HEK293 (cell line): ENCODE data around the gene SEM1.
A peak's percentile ranks its signal among the peaks of the same experiment; 100 is the strongest.

Experiments
- CTCF ChIA-PET: fragments of 350-600 bp; formaldehyde crosslinking; extraction: SDS; loops from one replicate; lab custom pipeline; 2021; ENCODE audit warnings: antibody characterized with exemption; lab: Yijun Ruan, JAX
- POLR2A ChIA-PET: fragments of 300-600 bp; formaldehyde crosslinking; extraction: SDS; loops from one replicate; lab custom pipeline; 2020; ENCODE audit warnings: antibody characterized with exemption, inconsistent platforms; lab: Yijun Ruan, JAX
- H3K27ac ChIP-seq: fragments of 200-500 bp; sonication (Bioruptor generic); 2 replicates; pipeline ENCODE4 v1.5.1; 2014; ENCODE audit warnings: low read depth, low read length, control low read depth, inconsistent platforms; ENCODE audit errors: extremely low read depth
- H3K36me3 ChIP-seq, 2 experiments: fragments of 200-500 bp in 1 of 2; sonication (Bioruptor generic) in 1 of 2; 1 replicate in 1 of 2; 2 replicates in 1 of 2; pipeline ENCODE4 v1.5.1; 2014 to 2017; ENCODE audit warnings: inconsistent platforms in 2 of 2, low read length in 2 of 2; ENCODE audit not compliant: control insufficient read depth in 2 of 2, insufficient read depth in 1 of 2
- H3K4me1 ChIP-seq: fragments of 200-500 bp; sonication (Bioruptor generic); 2 replicates; pipeline ENCODE4 v1.5.1; 2014; ENCODE audit warnings: mild to moderate bottlenecking, low read length, inconsistent platforms; ENCODE audit not compliant: control insufficient read depth, insufficient read depth
- H3K4me3 ChIP-seq: 2 replicates; pipeline ENCODE4 v1.5.1; 2011; ENCODE audit warnings: low read depth, mild to moderate bottlenecking, control low read depth, low read length, moderate library complexity
- H3K9me3 ChIP-seq: fragments of 200-500 bp; sonication (Bioruptor generic); 2 replicates; pipeline ENCODE4 v1.5.1; 2014; ENCODE audit warnings: low read depth, low read length, inconsistent platforms; ENCODE audit not compliant: control insufficient read depth, insufficient read depth
- AEBP2 ChIP-seq: fragments of 450-650 bp; formaldehyde crosslinking; IDR thresholded peaks from 2 replicates; pipeline ENCODE4 v1.5.1; 2016; ENCODE audit warnings: missing biosample characterization, missing genetic modification characterization, borderline replicate concordance
- ZBTB48 ChIP-seq: fragments of 450-650 bp; formaldehyde crosslinking; IDR thresholded peaks from 2 replicates; pipeline ENCODE4 v1.5.1; 2016; ENCODE audit warnings: missing biosample characterization, missing genetic modification characterization
- ZNF132 ChIP-seq: fragments of 450-650 bp; formaldehyde crosslinking; IDR thresholded peaks from 2 replicates; pipeline ENCODE4 v1.5.1; 2017; ENCODE audit warnings: missing biosample characterization, missing genetic modification characterization, borderline replicate concordance
- ZNF19 ChIP-seq: fragments of 450-650 bp; formaldehyde crosslinking; IDR thresholded peaks from 2 replicates; pipeline ENCODE4; 2016; ENCODE audit warnings: missing biosample characterization, missing genetic modification characterization, low read depth
- ZNF239 ChIP-seq: fragments of 450-650 bp; formaldehyde crosslinking; IDR thresholded peaks from 2 replicates; pipeline ENCODE4 v1.5.1; 2016; ENCODE audit warnings: missing biosample characterization, missing genetic modification characterization
- ZNF324 ChIP-seq: fragments of 450-650 bp; formaldehyde crosslinking; IDR thresholded peaks from 2 replicates; pipeline ENCODE4 v1.5.1; 2016; ENCODE audit warnings: missing biosample characterization, missing genetic modification characterization
- ZNF391 ChIP-seq: fragments of 450-650 bp; formaldehyde crosslinking; IDR thresholded peaks from 2 replicates; pipeline ENCODE4 v1.5.1; 2016; ENCODE audit warnings: low read depth, missing biosample characterization, missing genetic modification characterization, borderline replicate concordance
- ZNF423 ChIP-seq: fragments of 450-650 bp; formaldehyde crosslinking; IDR thresholded peaks from 2 replicates; pipeline ENCODE4 v1.5.1; 2016; ENCODE audit warnings: missing biosample characterization, missing genetic modification characterization
- ZNF48 ChIP-seq: fragments of 450-650 bp; formaldehyde crosslinking; IDR thresholded peaks from 2 replicates; pipeline ENCODE4 v1.5.1; 2016; ENCODE audit warnings: missing biosample characterization, missing genetic modification characterization
- ZNF514 ChIP-seq: fragments of 450-650 bp; formaldehyde crosslinking; IDR thresholded peaks from 2 replicates; pipeline ENCODE4 v1.5.1; 2016; ENCODE audit warnings: missing biosample characterization, missing genetic modification characterization
- ZNF585B ChIP-seq: fragments of 450-650 bp; formaldehyde crosslinking; IDR thresholded peaks from 2 replicates; pipeline ENCODE4 v1.5.1; 2016; ENCODE audit warnings: missing biosample characterization, missing genetic modification characterization
- ZNF624 ChIP-seq: fragments of 450-650 bp; formaldehyde crosslinking; IDR thresholded peaks from 2 replicates; pipeline ENCODE4 v1.5.1; 2017; ENCODE audit warnings: missing biosample characterization, missing genetic modification characterization
- ZNF626 ChIP-seq: fragments of 450-650 bp; sonication (Bioruptor Pico); formaldehyde crosslinking; IDR thresholded peaks from 2 replicates; pipeline ENCODE4 v1.5.1; 2018; ENCODE audit warnings: missing biosample characterization, missing genetic modification characterization, inconsistent platforms
- ZNF701 ChIP-seq: fragments of 450-650 bp; formaldehyde crosslinking; IDR thresholded peaks from 2 replicates; pipeline ENCODE4 v1.5.1; 2016; ENCODE audit warnings: missing biosample characterization, missing genetic modification characterization
- TF ChIP-seq, protein P1 (sequence below): fragments of 450-650 bp; formaldehyde crosslinking; IDR thresholded peaks from 2 replicates; pipeline ENCODE4 v1.5.1; 2016; ENCODE audit warnings: missing biosample characterization, missing genetic modification characterization
- TF ChIP-seq, protein P2 (sequence below): fragments of 450-650 bp; formaldehyde crosslinking; IDR thresholded peaks from 2 replicates; pipeline ENCODE4 v1.5.1; 2016; ENCODE audit warnings: missing biosample characterization, missing genetic modification characterization
- TF ChIP-seq, protein P3 (sequence below): fragments of 450-650 bp; formaldehyde crosslinking; IDR thresholded peaks from 2 replicates; pipeline ENCODE4 v1.5.1; 2016; ENCODE audit warnings: missing biosample characterization, missing genetic modification characterization
- TF ChIP-seq, protein P4 (sequence below): fragments of 450-650 bp; formaldehyde crosslinking; IDR thresholded peaks from 2 replicates; pipeline ENCODE4 v1.5.1; 2016; ENCODE audit warnings: missing biosample characterization, missing genetic modification characterization
- TF ChIP-seq, protein P5 (sequence below): fragments of 450-650 bp; formaldehyde crosslinking; IDR thresholded peaks from 2 replicates; pipeline ENCODE4 v1.5.1; 2016; ENCODE audit warnings: missing biosample characterization, missing genetic modification characterization

The SEM1 gene

DNA sequence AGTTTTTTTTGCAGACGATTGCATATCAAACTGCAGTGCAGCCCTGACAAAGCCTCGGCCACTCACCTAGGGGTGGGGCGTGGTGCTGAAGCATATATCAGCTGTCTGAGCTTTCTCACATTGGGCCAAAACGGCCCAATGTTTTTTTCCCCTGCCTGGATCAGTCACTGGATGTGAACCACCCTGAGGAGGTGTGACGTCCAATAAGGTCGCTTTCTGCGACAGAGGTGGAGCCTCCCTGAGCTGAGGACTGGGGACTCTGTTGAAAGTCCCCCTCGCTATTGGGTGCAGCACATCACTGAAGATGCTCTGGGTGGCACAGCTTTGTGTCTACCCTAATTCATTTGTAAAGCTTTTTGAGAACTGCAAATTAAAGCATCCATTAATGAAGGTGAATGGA is 60.9 kb downstream of the SEM1 start (continued):
- no peak for TF ChIP-seq AEBP2
- TF ChIP-seq, protein P1, sequence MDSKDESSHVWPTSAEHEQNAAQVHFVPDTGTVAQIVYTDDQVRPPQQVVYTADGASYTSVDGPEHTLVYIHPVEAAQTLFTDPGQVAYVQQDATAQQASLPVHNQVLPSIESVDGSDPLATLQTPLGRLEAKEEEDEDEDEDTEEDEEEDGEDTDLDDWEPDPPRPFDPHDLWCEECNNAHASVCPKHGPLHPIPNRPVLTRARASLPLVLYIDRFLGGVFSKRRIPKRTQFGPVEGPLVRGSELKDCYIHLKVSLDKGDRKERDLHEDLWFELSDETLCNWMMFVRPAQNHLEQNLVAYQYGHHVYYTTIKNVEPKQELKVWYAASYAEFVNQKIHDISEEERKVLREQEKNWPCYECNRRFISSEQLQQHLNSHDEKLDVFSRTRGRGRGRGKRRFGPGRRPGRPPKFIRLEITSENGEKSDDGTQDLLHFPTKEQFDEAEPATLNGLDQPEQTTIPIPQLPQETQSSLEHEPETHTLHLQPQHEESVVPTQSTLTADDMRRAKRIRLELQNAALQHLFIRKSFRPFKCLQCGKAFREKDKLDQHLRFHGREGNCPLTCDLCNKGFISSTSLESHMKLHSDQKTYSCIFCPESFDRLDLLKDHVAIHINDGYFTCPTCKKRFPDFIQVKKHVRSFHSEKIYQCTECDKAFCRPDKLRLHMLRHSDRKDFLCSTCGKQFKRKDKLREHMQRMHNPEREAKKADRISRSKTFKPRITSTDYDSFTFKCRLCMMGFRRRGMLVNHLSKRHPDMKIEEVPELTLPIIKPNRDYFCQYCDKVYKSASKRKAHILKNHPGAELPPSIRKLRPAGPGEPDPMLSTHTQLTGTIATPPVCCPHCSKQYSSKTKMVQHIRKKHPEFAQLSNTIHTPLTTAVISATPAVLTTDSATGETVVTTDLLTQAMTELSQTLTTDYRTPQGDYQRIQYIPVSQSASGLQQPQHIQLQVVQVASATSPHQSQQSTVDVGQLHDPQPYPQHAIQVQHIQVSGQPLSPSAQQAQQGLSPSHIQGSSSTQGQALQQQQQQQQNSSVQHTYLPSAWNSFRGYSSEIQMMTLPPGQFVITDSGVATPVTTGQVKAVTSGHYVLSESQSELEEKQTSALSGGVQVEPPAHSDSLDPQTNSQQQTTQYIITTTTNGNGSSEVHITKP (tag by site-specific recombination): no peak
- TF ChIP-seq ZNF391 (tag by site-specific recombination): no peak
- no peak for TF ChIP-seq ZBTB48
- TF ChIP-seq ZNF48 (tag by site-specific recombination): no peak
- TF ChIP-seq ZNF19 (tag by site-specific recombination): no peak
- no peak for TF ChIP-seq ZNF239
- TF ChIP-seq, protein P2, sequence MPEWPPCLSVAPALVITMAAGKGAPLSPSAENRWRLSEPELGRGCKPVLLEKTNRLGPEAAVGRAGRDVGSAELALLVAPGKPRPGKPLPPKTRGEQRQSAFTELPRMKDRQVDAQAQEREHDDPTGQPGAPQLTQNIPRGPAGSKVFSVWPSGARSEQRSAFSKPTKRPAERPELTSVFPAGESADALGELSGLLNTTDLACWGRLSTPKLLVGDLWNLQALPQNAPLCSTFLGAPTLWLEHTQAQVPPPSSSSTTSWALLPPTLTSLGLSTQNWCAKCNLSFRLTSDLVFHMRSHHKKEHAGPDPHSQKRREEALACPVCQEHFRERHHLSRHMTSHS (tag by site-specific recombination): no peak
- no peak for TF ChIP-seq ZNF701
- TF ChIP-seq ZNF423 (tag by site-specific recombination): no peak
- TF ChIP-seq ZNF514 (tag by site-specific recombination): no peak
- TF ChIP-seq ZNF626: no peak

DNA sequence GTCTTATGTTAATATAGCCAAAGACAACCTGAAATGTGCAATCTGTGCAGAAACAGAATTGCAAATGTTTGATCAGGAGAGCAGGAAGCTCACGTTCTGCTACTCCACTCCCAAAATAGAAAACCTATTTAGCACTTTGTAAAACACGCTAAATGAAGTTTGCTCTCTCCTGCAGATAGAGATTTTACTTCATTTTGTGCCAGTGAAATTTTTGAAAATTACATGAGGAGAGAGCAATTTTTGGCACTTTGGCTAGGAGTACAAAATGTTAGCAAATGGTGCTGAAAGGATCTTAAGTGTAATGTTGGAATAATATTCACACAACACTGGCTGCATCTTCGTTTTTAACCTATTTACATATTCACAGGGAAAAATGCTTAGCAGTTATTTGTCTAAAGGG is 61.9 kb downstream of the SEM1 start:
- TF ChIP-seq, protein P3, sequence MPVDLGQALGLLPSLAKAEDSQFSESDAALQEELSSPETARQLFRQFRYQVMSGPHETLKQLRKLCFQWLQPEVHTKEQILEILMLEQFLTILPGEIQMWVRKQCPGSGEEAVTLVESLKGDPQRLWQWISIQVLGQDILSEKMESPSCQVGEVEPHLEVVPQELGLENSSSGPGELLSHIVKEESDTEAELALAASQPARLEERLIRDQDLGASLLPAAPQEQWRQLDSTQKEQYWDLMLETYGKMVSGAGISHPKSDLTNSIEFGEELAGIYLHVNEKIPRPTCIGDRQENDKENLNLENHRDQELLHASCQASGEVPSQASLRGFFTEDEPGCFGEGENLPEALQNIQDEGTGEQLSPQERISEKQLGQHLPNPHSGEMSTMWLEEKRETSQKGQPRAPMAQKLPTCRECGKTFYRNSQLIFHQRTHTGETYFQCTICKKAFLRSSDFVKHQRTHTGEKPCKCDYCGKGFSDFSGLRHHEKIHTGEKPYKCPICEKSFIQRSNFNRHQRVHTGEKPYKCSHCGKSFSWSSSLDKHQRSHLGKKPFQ (tag by site-specific recombination): no peak
- TF ChIP-seq ZNF585B (tag by site-specific recombination): peak; percentile 70
- H3K4me3 ChIP-seq: no peak overlapping the region
- no peaks in the 10 kb centered on the region for H3K4me1 ChIP-seq
- no peaks in the 10 kb centered on the region for H3K9me3 ChIP-seq
- ChIA-PET CTCF (interaction anchor here (0.5 kb wide), 1 partner anchor 1787 kb away, joined by 4 read pairs; no protein-coding TSS in a partner anchor), POLR2A (no interaction called here)
- H3K36me3 ChIP-seq: no peaks in the 10 kb centered on the region
- H3K27ac ChIP-seq: no peak overlapping the region

DNA sequence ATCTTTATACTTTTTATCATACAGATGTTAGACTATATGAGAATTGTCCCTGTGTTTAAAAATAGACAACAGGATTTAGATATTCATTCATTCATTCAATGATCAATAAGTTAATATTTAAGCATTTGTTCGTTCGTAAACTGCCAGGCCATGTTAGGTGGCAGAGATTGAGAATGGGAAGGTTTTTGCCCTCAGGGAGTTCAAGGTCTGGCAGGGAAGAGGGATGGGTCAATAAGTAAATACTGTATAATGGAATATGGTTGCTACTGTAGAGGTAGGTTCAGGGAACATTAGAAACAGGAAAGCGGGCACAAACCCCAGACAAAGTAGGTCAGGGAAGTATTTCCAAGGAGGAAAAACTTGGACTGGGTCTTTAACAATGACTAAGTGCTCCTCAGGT is 64.6 kb downstream of the SEM1 start:
- no peaks in the 10 kb centered on the region for H3K9me3 ChIP-seq
- CTCF ChIA-PET: no interaction called here
- POLR2A ChIA-PET: no interaction called here
- no peak overlapping the region for H3K4me3 ChIP-seq
- no peaks in the 10 kb centered on the region for H3K4me1 ChIP-seq
- H3K27ac ChIP-seq: no peak overlapping the region
- H3K36me3 ChIP-seq: no peaks in the 10 kb centered on the region
- TF ChIP-seq, protein P4, sequence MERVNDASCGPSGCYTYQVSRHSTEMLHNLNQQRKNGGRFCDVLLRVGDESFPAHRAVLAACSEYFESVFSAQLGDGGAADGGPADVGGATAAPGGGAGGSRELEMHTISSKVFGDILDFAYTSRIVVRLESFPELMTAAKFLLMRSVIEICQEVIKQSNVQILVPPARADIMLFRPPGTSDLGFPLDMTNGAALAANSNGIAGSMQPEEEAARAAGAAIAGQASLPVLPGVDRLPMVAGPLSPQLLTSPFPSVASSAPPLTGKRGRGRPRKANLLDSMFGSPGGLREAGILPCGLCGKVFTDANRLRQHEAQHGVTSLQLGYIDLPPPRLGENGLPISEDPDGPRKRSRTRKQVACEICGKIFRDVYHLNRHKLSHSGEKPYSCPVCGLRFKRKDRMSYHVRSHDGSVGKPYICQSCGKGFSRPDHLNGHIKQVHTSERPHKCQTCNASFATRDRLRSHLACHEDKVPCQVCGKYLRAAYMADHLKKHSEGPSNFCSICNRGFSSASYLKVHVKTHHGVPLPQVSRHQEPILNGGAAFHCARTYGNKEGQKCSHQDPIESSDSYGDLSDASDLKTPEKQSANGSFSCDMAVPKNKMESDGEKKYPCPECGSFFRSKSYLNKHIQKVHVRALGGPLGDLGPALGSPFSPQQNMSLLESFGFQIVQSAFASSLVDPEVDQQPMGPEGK (tag by site-specific recombination): no peak
- TF ChIP-seq ZNF132 (tag by site-specific recombination): no peak
- TF ChIP-seq, protein P5, sequence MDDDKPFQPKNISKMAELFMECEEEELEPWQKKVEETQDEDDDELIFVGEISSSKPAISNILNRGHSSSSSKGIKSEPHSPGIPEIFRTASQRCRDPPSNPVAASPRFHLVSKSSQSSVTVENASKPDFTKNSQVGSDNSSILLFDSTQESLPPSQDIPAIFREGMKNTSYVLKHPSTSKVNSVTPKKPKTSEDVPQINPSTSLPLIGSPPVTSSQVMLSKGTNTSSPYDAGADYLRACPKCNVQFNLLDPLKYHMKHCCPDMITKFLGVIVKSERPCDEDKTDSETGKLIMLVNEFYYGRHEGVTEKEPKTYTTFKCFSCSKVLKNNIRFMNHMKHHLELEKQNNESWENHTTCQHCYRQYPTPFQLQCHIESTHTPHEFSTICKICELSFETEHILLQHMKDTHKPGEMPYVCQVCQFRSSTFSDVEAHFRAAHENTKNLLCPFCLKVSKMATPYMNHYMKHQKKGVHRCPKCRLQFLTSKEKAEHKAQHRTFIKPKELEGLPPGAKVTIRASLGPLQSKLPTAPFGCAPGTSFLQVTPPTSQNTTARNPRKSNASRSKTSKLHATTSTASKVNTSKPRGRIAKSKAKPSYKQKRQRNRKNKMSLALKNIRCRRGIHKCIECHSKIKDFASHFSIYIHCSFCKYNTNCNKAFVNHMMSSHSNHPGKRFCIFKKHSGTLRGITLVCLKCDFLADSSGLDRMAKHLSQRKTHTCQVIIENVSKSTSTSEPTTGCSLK: no peak
- TF ChIP-seq ZNF324: no peak
- no peak for TF ChIP-seq ZNF624 (tag by site-specific recombination)
